ENCODE data around the gene FNDC5.

DNA sequence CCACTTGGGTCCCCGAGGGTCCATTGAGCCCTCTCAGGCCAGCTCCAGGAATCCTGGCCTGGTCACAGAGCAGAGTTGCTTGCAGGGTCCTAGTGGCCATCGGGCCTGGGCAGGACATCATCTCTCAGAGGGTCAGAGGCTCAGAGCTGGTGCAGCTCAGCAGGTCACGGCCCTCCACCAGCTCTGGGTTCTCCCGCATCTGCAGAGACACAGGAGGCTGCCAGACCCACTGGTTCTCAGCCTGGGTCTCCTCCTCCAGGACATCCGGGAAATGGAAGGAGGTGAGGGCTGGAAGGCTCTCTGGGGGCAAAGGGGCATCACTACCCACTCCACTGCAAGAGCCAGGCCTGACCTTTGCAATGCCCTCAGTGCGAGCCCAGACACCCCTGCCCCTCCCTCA, 24.0 kb upstream of the FNDC5 start:
- TF ChIP-seq, protein P1, sequence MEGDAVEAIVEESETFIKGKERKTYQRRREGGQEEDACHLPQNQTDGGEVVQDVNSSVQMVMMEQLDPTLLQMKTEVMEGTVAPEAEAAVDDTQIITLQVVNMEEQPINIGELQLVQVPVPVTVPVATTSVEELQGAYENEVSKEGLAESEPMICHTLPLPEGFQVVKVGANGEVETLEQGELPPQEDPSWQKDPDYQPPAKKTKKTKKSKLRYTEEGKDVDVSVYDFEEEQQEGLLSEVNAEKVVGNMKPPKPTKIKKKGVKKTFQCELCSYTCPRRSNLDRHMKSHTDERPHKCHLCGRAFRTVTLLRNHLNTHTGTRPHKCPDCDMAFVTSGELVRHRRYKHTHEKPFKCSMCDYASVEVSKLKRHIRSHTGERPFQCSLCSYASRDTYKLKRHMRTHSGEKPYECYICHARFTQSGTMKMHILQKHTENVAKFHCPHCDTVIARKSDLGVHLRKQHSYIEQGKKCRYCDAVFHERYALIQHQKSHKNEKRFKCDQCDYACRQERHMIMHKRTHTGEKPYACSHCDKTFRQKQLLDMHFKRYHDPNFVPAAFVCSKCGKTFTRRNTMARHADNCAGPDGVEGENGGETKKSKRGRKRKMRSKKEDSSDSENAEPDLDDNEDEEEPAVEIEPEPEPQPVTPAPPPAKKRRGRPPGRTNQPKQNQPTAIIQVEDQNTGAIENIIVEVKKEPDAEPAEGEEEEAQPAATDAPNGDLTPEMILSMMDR (IDR thresholded peaks at IDR 0.05) = no peak
- TF ChIP-seq NFIC (IDR thresholded peaks at IDR 0.05; ENCODE audit: borderline replicate concordance) (no peak), NRF1 (IDR thresholded peaks at IDR 0.05; ENCODE audit: low read depth, low read length) (no peak), EP300 (IDR thresholded peaks at IDR 0.05; ENCODE audit: borderline replicate concordance in 1 of 2, low read depth in 1 of 2, low read length in 1 of 2) (no peak), POLR2AphosphoS5 (IDR thresholded peaks at IDR 0.05; ENCODE audit: low read depth, low read length) (no peak), SIN3A (IDR thresholded peaks at IDR 0.05; ENCODE audit: borderline replicate concordance, low read depth, low read length) (no peak)

All from SK-N-SH (cell line).